SK-N-MC (cell line): ENCODE results near the gene SRCAP.

ENCODE experiments used
- EZH2 ChIP-seq: fragments of 200-600 bp; sonication (generic); IDR thresholded peaks from one replicate; pipeline ENCODE4 v1.6.1; 2017; ENCODE audit warnings: antibody characterized with exemption
- POLR2AphosphoS5 ChIP-seq: IDR thresholded peaks from 2 replicates; pipeline ENCODE4 v1.6.1; 2012; ENCODE audit warnings: mild to moderate bottlenecking, low read depth, low read length, borderline replicate concordance

DNA sequence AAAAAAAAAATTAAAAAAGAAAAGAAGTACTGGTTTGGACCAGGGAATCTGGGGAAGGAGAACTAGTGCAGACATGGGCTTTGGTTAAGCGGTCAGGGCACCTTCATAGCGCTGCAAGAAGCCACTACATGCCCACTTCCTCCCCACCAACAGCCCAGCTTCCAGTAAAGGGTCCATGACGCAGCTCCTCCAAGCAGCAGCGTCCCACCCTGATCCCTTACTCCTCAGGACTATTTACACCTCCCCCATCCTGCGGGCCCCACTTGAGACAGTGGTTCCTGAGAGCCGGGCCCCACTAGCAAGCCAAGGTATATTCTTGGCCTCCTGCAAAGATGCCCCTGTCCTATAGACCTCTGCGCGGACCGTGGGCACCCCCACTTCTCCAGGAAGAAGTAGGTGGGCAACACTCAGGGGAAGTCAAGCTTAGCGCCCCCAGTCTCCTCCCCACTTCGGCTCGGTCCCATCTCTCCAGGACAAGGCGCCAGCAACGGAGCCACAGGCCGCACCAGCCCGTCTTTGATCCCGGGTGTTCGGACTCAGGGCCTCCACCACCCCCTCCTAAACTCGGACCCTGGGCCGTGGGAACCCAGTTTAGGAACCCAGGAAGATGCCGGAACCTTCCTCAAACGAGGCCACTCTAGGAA lies 49.1 kb upstream of the SRCAP start:
- TF ChIP-seq EZH2 (no peak), POLR2AphosphoS5 (no peak)
